Measurements from ENCODE around the gene STIL. TPM values are rescaled to one million over a fixed set of nuclear protein-coding genes. Genes with fewer than 3 reads are reported as not detected.

Gene STIL
- total and polyA plus RNA-seq, 2 of the 13 experiments (the other 11 are each of a cell fraction or from before 2014, with no cell fraction given) = 13.7 to 18.6 TPM

DNA sequence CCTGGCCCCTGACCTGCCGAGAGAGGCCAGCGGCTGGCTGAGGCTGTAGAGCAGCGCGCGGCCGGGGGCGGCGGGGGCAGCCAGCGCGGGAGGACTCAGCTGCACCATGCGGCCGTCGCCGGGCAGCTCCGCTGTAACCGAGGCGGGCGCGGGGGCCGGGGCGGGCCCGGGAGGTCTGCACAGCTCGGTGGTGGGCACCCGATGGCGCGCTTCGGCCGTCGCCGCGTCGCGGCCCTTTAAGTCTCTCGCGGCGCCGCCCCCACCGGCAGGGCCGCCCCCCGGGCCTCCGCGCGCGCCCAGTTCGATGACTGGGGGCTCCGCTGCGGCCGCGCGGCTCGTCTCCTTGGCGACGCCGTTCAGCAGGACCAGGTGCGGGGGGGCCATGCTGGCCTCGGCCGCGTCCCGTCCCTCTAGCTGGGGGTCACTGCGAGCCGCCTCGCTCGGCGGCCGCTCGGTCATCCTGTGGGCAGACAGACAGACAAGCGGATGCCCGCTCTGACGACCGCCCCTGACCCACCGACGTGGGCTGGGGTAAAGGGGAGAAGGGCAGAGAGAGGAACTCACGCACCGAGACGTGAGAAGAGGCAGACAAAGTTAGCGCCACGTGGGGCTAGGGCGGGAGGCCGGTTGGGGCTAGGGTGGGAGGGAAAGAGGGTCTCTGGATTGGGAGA lies 88.4 kb downstream of the STIL start (continued):
- no peak for TF ChIP-seq E2F5 (CRISPR knock-in tag; conservative IDR thresholded peaks at IDR 0.05)
- no peak for TF ChIP-seq MLLT10 (CRISPR knock-in tag; IDR thresholded peaks at IDR 0.05)
- TF ChIP-seq, protein P1, sequence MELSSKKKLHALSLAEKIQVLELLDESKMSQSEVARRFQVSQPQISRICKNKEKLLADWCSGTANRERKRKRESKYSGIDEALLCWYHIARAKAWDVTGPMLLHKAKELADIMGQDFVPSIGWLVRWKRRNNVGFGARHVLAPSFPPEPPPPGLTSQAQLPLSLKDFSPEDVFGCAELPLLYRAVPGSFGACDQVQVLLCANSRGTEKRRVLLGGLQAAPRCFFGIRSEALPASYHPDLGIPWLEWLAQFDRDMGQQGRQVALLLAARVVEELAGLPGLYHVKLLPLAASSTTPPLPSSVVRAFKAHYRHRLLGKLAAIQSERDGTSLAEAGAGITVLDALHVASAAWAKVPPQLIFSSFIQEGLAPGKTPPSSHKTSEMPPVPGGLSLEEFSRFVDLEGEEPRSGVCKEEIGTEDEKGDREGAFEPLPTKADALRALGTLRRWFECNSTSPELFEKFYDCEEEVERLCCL (CRISPR knock-in tag; IDR thresholded peaks at IDR 0.05; ENCODE audit: borderline replicate concordance) = no peak
- peak; percentile 27; the same call in 1 of the 2 replicates for TF ChIP-seq ZFY (CRISPR knock-in tag; IDR thresholded peaks at IDR 0.05)
- no peak for TF ChIP-seq DRAP1 (CRISPR knock-in tag; IDR thresholded peaks at IDR 0.05)
- no peak for TF ChIP-seq ZNF354B (CRISPR knock-in tag; IDR thresholded peaks at IDR 0.05)
- TF ChIP-seq, protein P2, sequence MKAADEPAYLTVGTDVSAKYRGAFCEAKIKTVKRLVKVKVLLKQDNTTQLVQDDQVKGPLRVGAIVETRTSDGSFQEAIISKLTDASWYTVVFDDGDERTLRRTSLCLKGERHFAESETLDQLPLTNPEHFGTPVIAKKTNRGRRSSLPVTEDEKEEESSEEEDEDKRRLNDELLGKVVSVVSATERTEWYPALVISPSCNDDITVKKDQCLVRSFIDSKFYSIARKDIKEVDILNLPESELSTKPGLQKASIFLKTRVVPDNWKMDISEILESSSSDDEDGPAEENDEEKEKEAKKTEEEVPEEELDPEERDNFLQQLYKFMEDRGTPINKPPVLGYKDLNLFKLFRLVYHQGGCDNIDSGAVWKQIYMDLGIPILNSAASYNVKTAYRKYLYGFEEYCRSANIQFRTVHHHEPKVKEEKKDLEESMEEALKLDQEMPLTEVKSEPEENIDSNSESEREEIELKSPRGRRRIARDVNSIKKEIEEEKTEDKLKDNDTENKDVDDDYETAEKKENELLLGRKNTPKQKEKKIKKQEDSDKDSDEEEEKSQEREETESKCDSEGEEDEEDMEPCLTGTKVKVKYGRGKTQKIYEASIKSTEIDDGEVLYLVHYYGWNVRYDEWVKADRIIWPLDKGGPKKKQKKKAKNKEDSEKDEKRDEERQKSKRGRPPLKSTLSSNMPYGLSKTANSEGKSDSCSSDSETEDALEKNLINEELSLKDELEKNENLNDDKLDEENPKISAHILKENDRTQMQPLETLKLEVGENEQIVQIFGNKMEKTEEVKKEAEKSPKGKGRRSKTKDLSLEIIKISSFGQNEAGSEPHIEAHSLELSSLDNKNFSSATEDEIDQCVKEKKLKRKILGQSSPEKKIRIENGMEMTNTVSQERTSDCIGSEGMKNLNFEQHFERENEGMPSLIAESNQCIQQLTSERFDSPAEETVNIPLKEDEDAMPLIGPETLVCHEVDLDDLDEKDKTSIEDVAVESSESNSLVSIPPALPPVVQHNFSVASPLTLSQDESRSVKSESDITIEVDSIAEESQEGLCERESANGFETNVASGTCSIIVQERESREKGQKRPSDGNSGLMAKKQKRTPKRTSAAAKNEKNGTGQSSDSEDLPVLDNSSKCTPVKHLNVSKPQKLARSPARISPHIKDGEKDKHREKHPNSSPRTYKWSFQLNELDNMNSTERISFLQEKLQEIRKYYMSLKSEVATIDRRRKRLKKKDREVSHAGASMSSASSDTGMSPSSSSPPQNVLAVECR (CRISPR knock-in tag; IDR thresholded peaks at IDR 0.05; ENCODE audit: borderline replicate concordance) = no peak
- no peak for TF ChIP-seq ZNF17 (CRISPR knock-in tag; IDR thresholded peaks at IDR 0.05)
- 0 out of 2 replicates have a peak, but pooled peaks have one; percentile 40 for TF ChIP-seq ZNF263 (CRISPR knock-in tag; IDR thresholded peaks at IDR 0.05)
- no peak for TF ChIP-seq IRF9 (CRISPR knock-in tag; IDR thresholded peaks at IDR 0.05; ENCODE audit: borderline replicate concordance)
- TF ChIP-seq ZNF777 (CRISPR knock-in tag; IDR thresholded peaks at IDR 0.05) = peak; percentile 79; the same call in 1 of the 2 replicates
- peak; percentile 21; the same call in 1 of the 2 replicates for TF ChIP-seq HOXA3 (CRISPR knock-in tag; IDR thresholded peaks at IDR 0.05)
- TF ChIP-seq ZNF136 (CRISPR knock-in tag; IDR thresholded peaks at IDR 0.05; ENCODE audit: low read depth) = no peak
- no peak for TF ChIP-seq AGO1 (IDR thresholded peaks at IDR 0.05; ENCODE audit: low read depth, low read length, poor library complexity, severe bottlenecking)
- TF ChIP-seq SP4 (CRISPR knock-in tag; IDR thresholded peaks at IDR 0.05) = no peak
- TF ChIP-seq, protein P3, sequence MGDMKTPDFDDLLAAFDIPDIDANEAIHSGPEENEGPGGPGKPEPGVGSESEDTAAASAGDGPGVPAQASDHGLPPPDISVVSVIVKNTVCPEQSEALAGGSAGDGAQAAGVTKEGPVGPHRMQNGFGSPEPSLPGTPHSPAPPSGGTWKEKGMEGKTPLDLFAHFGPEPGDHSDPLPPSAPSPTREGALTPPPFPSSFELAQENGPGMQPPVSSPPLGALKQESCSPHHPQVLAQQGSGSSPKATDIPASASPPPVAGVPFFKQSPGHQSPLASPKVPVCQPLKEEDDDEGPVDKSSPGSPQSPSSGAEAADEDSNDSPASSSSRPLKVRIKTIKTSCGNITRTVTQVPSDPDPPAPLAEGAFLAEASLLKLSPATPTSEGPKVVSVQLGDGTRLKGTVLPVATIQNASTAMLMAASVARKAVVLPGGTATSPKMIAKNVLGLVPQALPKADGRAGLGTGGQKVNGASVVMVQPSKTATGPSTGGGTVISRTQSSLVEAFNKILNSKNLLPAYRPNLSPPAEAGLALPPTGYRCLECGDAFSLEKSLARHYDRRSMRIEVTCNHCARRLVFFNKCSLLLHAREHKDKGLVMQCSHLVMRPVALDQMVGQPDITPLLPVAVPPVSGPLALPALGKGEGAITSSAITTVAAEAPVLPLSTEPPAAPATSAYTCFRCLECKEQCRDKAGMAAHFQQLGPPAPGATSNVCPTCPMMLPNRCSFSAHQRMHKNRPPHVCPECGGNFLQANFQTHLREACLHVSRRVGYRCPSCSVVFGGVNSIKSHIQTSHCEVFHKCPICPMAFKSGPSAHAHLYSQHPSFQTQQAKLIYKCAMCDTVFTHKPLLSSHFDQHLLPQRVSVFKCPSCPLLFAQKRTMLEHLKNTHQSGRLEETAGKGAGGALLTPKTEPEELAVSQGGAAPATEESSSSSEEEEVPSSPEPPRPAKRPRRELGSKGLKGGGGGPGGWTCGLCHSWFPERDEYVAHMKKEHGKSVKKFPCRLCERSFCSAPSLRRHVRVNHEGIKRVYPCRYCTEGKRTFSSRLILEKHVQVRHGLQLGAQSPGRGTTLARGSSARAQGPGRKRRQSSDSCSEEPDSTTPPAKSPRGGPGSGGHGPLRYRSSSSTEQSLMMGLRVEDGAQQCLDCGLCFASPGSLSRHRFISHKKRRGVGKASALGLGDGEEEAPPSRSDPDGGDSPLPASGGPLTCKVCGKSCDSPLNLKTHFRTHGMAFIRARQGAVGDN (CRISPR knock-in tag; IDR thresholded peaks at IDR 0.05) = peak; percentile 62
- TF ChIP-seq HHEX (CRISPR knock-in tag; IDR thresholded peaks at IDR 0.05) = no peak

Measured in HepG2 (cell line).